ENCODE results near the gene VAMP1. TPM values are rescaled to one million over a fixed set of nuclear protein-coding genes. Genes with fewer than 3 reads are reported as not detected.

The VAMP1 gene
- total and polyA plus RNA-seq, 2 of the 8 experiments (the other 6 are each of a cell fraction or from before 2014, with no cell fraction given), result 10.8 to 23.1 TPM

DNA sequence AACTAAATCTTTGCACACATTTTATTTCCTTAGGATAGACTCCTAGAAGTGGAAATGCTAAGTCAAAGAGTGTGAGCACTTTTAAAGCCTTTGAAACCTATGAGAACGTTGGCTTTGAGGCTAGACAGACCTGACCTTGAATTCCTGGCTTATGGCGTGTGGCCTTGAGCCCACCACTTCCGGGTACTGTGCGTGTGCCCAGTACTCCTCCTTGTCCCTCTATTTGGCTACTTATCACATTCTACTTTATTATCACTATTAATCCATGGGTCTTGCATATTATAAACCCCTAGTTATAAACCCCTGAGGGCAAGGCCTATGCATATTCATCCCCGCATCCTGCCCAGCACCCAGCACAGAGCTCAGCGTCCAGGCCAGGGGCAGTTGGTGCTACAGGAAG is 51.7 kb downstream of the VAMP1 start (continued):
- TF ChIP-seq RAD21 (IDR thresholded peaks at IDR 0.05 in 1 of 2, conservative IDR thresholded peaks at IDR 0.05 in 1 of 2; ENCODE audit: low read depth in 2 of 2, low read length in 2 of 2) (no peak), NRF1 (IDR thresholded peaks at IDR 0.05; ENCODE audit: low read depth, low read length) (no peak), CTBP2 (IDR thresholded peaks at IDR 0.05; ENCODE audit: borderline replicate concordance, insufficient read depth, insufficient read length, low read length) (no peak), RBBP5 (IDR thresholded peaks at IDR 0.05; ENCODE audit: borderline replicate concordance, low read depth, low read length) (no peak), SP2 (IDR thresholded peaks at IDR 0.05; ENCODE audit: low read length) (no peak), ASH2L (IDR thresholded peaks at IDR 0.05; ENCODE audit: low read length) (no peak)

All from H1 (cell line).